ENCODE measurements around the gene IL4R.
"Not testable (repeated sequence)": the region's sequence is repeated elsewhere in the genome, so short reads cannot be mapped to it uniquely, and the experiment has no call there.

IL4R gene

DNA sequence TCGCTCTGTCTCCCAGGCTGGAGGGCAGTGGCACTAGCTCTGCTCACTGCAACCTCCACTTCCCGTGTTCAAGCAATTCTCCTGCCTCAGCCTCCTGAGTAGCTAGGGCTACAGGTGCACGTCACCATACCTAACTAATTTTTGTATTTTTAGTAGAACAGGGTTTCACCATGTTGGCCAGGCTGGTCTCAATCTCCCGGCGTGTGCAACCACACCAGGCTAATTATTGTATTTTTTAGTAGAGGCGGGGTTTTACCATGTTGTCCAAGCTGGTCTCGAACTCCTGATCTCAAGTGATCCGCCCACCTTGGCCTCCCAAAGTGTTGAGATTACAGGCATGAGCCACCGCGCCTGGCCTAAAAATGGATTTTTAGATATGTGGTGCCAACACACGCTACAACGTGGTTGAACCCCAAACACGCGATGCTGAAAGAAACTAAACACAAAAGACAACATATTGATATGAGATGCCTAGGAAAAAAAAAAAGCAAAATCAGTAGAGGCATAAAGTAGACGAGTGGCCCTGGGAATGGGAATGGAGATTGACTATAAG lies 84.6 kb downstream of the IL4R start:
- H3K14ac ChIP-seq (ENCODE audit: low read length); H2AFZ ChIP-seq (ENCODE audit: low read length); H3K23ac ChIP-seq (ENCODE audit: low read depth, low read length, poor library complexity); H3K79me1 ChIP-seq (ENCODE audit: low read depth, low read length); H3K4me2 ChIP-seq (ENCODE audit: insufficient read depth, low read length, poor library complexity, severe bottlenecking); H3K4ac ChIP-seq (ENCODE audit: low read length); H3K27ac ChIP-seq (replicated peaks; ENCODE audit: low read length); H4K8ac ChIP-seq (ENCODE audit: low read depth, low read length); H2AK5ac ChIP-seq (ENCODE audit: low read depth, low read length); H3K9me3 ChIP-seq (replicated peaks in 1 of 2; ENCODE audit: control insufficient read depth in 2 of 2, insufficient read depth in 1 of 2, low read depth in 1 of 2, low read length in 2 of 2); DNase-seq (ENCODE audit: low spot score); H3K4me1 ChIP-seq (ENCODE audit: control insufficient read depth in 2 of 2, insufficient read depth in 1 of 2, low read depth in 1 of 2, low read length in 2 of 2); H2BK12ac ChIP-seq (ENCODE audit: low read length); H4K91ac ChIP-seq (ENCODE audit: low read depth, low read length, poor library complexity); H2BK5ac ChIP-seq (ENCODE audit: low read length); H3K9ac ChIP-seq (ENCODE audit: low read depth, low read length, poor library complexity); H3K18ac ChIP-seq (ENCODE audit: low read length); H3K36me3 ChIP-seq (replicated peaks in 1 of 2; ENCODE audit: control insufficient read depth in 2 of 2, insufficient read depth in 2 of 2, low read length in 2 of 2); H3K4me3 ChIP-seq (ENCODE audit: low read length in 2 of 2); H2BK120ac ChIP-seq (ENCODE audit: low read depth, low read length); H2BK15ac ChIP-seq (ENCODE audit: low read length): not testable (repeated sequence)
- WGBS, 2 donors (ENCODE audit: extremely low coverage in 2 of 2, insufficient read length in 2 of 2, insufficient replicate concordance in 1 of 2): no CpG with 5 or more reads among the region's 15 CpGs
- H3K27me3 ChIP-seq (ENCODE audit: control insufficient read depth in 3 of 3, insufficient read depth in 3 of 3, low read depth in 1 of 3, low read length in 3 of 3): peaks cover 0 to 14% (median 0%) of the 10 kb centered on the region in 3 experiments

DNA sequence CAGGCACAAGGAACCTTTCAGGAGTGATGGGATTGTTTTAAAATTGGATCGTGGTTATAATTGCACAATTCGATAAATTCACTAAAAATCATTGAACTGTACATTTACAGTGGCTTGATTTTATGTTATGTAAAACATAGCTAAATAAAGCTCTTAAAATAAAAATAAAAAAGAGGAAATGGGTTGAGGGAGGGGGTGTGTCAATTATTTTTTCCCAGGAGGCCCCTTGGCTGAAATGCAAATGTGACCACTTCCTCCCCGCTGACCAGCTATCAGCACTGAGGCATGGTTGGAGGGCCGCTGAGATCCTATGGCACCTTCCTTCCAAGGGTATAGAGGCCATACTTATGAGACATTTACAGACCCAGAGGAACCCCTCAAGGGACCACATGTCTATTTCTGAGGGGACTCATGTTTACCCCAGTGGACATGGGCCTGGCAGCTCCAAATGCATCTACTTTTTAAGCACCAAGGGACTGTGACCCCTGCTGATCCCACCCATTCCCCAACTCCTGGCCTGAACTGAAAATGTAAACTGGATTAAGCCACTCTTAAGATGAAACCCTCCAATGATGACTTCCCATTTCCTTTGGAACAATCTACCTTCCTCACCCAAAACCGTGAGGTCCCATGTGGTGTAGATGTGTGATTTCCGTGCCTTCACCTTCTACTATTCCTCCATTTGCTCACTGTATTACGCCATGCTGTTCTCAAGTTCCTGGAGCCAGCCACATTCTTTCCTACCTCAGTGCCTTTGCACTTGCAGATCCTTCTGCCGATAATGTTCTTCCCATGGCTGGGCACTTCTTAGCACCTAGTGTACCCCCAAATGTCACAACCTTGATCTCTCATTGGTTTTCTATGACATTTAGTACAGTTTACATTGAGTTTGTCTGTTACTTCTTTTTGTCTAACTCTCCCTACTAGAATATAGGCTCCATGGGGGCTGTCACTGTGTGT lies 85.4 kb downstream of the IL4R start:
- Histone ChIP-seq H2BK5ac (ENCODE audit: low read length) (no peak overlapping the region), H3K23ac (ENCODE audit: low read depth, low read length, poor library complexity) (no peak overlapping the region), H4K91ac (ENCODE audit: low read depth, low read length, poor library complexity) (no peak overlapping the region), H2BK15ac (ENCODE audit: low read length) (no peak overlapping the region), H3K4ac (ENCODE audit: low read length) (no peak overlapping the region), H2AFZ (ENCODE audit: low read length) (no peak overlapping the region), H2BK12ac (ENCODE audit: low read length) (no peak overlapping the region), H3K18ac (ENCODE audit: low read length) (no peak overlapping the region), H3K9ac (ENCODE audit: low read depth, low read length, poor library complexity) (no peak overlapping the region), H2BK120ac (ENCODE audit: low read depth, low read length) (no peak overlapping the region), H3K9me3 (replicated peaks in 1 of 2; ENCODE audit: control insufficient read depth in 2 of 2, insufficient read depth in 1 of 2, low read depth in 1 of 2, low read length in 2 of 2) (no peaks in the 10 kb centered on the region), H3K4me3 (ENCODE audit: low read length in 2 of 2) (no peak overlapping the region), H3K27ac (replicated peaks; ENCODE audit: low read length) (no peak overlapping the region), H4K8ac (ENCODE audit: low read depth, low read length) (no peak overlapping the region), H3K79me1 (ENCODE audit: low read depth, low read length) (no peaks in the 10 kb centered on the region), H2AK5ac (ENCODE audit: low read depth, low read length) (no peak overlapping the region), H3K14ac (ENCODE audit: low read length) (no peak overlapping the region), H3K36me3 (replicated peaks in 1 of 2; ENCODE audit: control insufficient read depth in 2 of 2, insufficient read depth in 2 of 2, low read length in 2 of 2) (no peaks in the 10 kb centered on the region), H3K27me3 (ENCODE audit: control insufficient read depth in 3 of 3, insufficient read depth in 3 of 3, low read depth in 1 of 3, low read length in 3 of 3) (peaks cover 0 to 19% (median 0%) of the 10 kb centered on the region in 3 experiments), H3K4me1 (ENCODE audit: control insufficient read depth in 2 of 2, insufficient read depth in 1 of 2, low read depth in 1 of 2, low read length in 2 of 2) (peaks cover 2 to 3% of the 10 kb centered on the region in 2 donors), H3K4me2 (ENCODE audit: insufficient read depth, low read length, poor library complexity, severe bottlenecking) (no peak overlapping the region)
- no CpG with 5 or more reads among the region's 8 CpGs for WGBS, 2 donors (ENCODE audit: extremely low coverage in 2 of 2, insufficient read length in 2 of 2, insufficient replicate concordance in 1 of 2)
- no peak for DNase-seq (ENCODE audit: low spot score)

DNA sequence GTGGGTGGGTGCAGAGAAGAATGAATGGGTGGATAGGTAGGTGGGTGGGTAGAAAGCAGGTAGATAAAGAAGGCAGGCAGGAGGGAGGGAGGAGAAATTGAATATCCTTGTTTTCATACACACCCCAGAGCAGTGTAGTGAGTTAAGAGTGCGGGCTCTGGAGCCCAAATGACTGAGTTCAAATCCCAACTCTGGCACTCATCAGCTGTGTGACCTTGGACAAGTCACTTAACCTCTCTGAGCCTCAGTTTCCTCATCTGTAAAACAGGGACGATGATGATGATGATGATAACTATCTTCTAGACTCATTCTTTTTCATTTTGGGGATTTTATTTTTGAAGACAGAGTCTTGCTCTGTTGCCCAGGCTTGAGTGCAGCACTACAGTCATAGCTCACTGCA lies 86.2 kb downstream of the IL4R start:
- Histone ChIP-seq H2BK120ac (ENCODE audit: low read depth, low read length) (no peak overlapping the region), H2BK5ac (ENCODE audit: low read length) (no peak overlapping the region), H2AK5ac (ENCODE audit: low read depth, low read length) (no peak overlapping the region), H3K18ac (ENCODE audit: low read length) (no peak overlapping the region), H3K4ac (ENCODE audit: low read length) (no peak overlapping the region), H3K4me2 (ENCODE audit: insufficient read depth, low read length, poor library complexity, severe bottlenecking) (no peak overlapping the region), H3K27me3 (ENCODE audit: control insufficient read depth in 3 of 3, insufficient read depth in 3 of 3, low read depth in 1 of 3, low read length in 3 of 3) (peaks cover 0 to 19% (median 0%) of the 10 kb centered on the region in 3 experiments), H3K23ac (ENCODE audit: low read depth, low read length, poor library complexity) (no peak overlapping the region), H3K36me3 (replicated peaks in 1 of 2; ENCODE audit: control insufficient read depth in 2 of 2, insufficient read depth in 2 of 2, low read length in 2 of 2) (no peaks in the 10 kb centered on the region), H3K14ac (ENCODE audit: low read length) (no peak overlapping the region), H3K27ac (replicated peaks; ENCODE audit: low read length) (no peak overlapping the region), H3K79me1 (ENCODE audit: low read depth, low read length) (no peaks in the 10 kb centered on the region), H3K4me1 (ENCODE audit: control insufficient read depth in 2 of 2, insufficient read depth in 1 of 2, low read depth in 1 of 2, low read length in 2 of 2) (peaks cover 3% of the 10 kb centered on the region in 2 donors), H3K9ac (ENCODE audit: low read depth, low read length, poor library complexity) (no peak overlapping the region), H3K9me3 (replicated peaks in 1 of 2; ENCODE audit: control insufficient read depth in 2 of 2, insufficient read depth in 1 of 2, low read depth in 1 of 2, low read length in 2 of 2) (no peaks in the 10 kb centered on the region), H2BK15ac (ENCODE audit: low read length) (no peak overlapping the region), H4K8ac (ENCODE audit: low read depth, low read length) (no peak overlapping the region), H3K4me3 (ENCODE audit: low read length in 2 of 2) (no peak overlapping the region), H4K91ac (ENCODE audit: low read depth, low read length, poor library complexity) (no peak overlapping the region), H2AFZ (ENCODE audit: low read length) (no peak overlapping the region), H2BK12ac (ENCODE audit: low read length) (no peak overlapping the region)
- WGBS, 2 donors (ENCODE audit: extremely low coverage in 2 of 2, insufficient read length in 2 of 2, insufficient replicate concordance in 1 of 2): no CpG with 5 or more reads among the region's 2 CpGs
- no peak for DNase-seq (ENCODE audit: low spot score)
